Measurements from ENCODE around the gene BACH2.
"Not testable (repeated sequence)": the region's sequence is repeated elsewhere in the genome, so short reads cannot be mapped to it uniquely, and the experiment has no call there.

The BACH2 gene

DNA sequence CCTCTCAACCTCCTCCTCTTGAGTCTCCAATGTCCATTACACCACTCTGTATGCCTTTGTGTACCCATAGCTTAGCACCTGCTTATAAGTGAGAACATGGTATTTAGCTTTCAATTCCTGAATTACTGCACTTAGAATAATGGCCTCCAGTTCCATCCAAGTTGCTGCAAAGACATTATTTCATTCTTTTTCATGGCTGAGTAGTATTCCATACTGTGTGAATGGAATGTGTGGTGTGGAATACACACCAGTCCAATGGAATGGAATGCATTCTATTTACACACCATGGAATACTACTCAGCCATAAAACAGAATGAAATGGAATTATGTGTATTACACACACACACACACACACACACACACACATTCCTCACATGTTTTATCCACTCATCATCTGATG, 116.1 kb downstream of the BACH2 start:
- no peak for DNase-seq (ENCODE audit: low read depth)

DNA sequence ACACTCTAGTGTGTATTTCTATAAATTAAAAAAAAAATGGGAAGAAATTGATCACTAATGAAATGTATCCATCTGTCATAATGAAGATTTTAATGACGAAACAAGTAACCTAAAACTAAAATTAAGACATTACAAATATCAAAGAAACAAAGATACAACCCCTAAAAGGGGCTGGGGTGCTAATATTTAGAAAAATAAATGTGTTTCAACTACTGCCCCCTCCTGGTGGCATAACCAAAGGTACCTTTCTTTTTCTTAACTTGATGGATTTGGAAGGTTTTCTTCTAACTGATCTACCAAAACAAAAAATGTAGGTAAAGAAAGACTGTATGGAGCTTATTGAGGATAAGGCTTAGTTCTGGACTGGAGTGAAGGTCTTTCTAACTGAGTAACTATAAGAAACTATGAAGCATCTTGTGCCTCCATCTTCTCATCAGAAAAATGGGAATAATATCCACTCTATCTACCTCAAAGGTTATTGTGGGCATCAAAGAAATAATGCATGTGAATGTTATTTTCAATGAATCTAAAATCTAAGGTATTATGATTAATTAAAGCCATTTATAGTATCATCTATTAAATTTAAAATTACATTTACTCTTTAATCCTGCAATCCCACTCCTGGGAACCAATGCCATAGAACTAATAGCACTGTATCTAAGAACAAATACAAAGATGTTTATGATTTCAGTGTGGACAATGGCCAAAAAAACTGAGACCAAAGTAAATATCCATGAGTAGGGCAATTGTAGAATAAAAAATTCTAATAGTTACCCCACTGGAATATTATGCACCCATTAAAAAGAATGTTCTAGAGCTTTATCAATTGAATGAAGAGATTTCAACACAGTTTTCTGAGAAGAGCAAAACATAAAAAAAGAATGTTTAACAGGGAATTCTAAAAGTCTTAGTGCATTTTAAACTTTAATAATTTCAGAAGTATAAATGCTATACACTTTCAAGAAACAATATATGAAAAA, 117.2 kb downstream of the BACH2 start:
- no peak for DNase-seq (ENCODE audit: low read depth)

DNA sequence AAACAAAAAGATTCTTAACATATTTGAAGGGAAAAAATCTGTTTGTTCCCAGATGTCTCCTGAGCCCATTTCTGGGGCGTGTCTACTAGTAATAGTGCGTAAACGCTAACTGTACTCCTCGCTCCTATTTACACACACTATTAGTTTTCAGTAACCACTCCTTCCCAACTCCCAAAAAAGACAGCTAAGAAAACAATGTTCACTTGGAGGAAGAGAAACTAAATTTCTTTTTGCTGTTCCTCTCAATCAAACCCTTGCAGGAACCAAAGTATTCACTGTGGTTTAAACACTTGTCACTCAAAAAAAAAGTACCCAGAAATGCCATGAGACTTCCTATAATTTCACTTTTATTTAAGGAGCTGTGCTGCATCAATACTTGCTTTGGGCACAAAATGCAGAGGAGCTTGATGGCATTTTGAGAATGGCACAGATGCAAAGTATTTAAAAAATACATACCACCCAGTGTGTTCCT, 118.2 kb downstream of the BACH2 start:
- DNase-seq (ENCODE audit: low read depth) = no peak

DNA sequence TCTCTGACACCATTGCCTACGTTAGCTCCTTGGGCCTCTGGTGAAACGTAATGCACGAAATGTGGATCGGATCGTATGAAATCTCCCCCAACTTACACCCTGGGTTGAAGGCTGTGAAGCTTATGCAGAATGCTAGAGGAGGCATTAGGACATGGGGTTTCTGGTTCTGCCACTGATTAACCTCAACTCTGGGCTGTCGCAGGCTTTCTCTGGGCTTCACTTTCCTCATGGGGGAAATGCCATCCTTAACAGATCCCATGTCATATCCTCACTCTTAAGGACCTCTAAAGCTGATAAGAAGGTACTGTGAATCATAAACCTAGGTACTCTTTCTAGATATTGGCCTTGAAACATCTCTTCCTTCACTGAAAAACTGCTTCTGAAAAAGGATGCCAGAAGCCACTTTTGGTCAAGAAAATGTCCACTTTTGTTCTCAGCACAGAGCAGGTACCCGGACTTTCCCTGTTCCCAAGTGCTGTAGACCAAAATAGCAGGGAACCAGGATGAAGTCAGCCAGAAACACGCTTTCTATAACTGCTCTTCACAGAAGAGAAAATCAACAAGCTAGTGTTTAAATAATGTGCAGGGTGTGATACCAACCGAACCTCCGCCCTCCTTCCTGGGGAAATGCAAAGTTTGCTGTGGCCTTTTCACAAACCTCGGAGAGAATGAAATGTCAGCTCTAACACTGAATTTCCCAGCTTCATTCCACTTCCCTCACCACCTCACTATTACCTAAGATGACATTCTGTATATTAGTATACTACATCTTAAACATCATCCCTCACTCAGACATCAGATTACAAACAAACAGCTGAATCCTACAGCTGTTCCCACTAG, 118.9 kb downstream of the BACH2 start:
- no peak for DNase-seq (ENCODE audit: low read depth)

DNA sequence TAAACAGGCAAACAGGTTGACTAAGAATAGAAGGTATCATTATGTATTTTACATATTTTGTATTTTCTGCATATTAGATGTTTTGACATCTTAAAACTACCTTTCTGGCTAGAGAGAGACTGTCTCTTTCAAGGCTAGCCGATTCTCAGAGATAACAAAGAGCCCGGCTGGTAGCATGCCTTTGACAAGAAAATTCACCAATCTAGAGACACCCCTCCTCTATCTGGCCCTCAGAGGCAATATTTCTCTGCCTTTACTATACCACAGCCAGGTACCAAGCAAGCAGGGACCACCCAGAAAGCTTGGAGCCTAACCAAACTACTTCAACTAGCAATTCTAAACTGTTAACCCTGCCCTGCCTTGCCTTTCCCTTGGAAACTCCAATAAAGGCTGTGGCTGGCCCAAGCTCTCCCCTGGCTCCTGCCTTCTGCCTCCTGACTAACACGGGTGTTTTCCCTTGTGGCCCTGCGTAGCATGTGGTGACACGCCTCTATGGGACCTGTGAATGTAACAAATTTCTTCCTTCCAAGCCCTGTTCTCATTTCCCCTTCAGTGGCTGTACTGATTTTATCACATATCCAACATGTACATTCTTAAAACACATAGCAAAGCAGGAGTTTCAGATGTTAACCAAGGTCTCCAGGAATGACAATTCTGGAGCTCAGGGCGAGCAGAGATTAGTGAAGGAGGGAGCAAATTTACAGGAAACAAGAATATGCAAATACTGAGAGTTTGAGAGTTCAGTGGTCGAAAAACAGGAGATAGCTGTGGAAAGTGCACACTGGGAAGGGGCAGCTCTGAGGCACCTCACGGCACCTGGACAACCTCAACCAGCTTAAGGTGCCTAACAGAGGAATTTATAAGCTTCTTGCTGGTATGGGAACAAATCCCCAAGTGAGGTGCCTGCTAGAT, 120.8 kb downstream of the BACH2 start:
- DNase-seq (ENCODE audit: low read depth) = peak; percentile 30

DNA sequence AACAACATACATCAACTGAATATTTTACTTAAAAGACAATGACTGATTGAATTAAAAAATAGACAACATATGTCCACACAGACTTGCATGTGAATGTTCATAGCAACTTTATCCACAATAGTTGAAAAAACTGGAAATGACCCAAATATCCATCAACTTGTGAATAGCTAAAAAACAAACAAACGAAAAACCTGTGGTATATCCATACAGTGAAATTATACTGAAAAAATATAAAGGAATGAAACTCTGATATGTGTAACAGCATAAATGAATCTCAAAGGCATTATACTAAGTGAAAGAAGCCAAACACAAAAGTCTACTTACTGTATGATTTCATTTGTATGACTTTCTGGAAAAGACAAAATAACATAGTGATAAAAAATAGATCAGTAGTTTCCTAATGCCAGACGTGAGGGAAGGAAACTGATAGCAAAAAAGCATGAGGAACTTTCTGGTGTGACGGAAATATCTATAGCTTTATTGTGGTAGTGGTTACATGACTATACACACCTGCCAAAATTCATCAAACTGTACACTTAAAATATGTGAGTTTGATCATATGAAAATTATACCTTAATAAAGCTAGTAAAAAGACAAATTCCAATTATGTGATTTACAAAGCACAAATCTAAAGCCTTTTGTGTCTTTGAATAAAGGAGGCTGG, 123.2 kb downstream of the BACH2 start:
- DNase-seq (ENCODE audit: low read depth) = no peak

DNA sequence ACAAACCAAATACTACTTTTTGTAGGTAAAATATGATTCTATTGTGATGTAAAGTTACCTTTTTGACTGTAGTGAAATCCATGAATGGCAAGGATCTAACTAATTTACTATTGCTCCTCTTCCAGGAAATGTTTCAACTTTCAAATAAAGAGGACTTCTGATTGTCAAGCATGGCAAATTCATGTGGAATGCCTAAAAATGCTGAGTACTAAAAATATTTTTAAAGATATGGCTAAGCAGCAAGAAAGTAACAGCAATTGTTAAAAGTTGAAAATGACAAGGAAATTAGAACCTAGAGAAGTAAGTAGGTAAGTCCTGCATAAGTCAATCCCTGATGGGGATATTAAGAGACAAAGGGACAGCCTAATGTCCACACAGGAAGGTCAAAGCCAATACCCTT, 126.0 kb downstream of the BACH2 start:
- DNase-seq (ENCODE audit: low read depth) = no peak

DNA sequence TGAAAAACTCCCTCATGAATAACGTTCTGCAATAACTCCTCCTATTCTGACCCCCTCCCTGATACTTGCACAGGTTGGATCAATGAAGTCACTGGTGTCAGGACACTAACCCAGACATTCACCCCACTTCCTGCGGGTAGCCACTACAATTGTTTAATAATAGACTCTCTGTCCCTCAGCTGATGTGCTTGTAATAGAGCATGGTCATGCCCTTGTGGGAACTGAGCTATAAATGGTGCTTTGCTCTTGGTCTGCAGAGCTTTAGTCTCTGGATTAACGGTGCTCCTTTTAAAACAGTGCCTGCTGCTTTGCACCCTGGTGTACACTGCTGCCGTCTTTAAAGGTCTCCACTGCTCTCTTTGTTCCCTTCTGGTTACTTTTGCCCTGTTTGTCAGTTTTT, 127.3 kb downstream of the BACH2 start:
- no peak for DNase-seq (ENCODE audit: low read depth)

DNA sequence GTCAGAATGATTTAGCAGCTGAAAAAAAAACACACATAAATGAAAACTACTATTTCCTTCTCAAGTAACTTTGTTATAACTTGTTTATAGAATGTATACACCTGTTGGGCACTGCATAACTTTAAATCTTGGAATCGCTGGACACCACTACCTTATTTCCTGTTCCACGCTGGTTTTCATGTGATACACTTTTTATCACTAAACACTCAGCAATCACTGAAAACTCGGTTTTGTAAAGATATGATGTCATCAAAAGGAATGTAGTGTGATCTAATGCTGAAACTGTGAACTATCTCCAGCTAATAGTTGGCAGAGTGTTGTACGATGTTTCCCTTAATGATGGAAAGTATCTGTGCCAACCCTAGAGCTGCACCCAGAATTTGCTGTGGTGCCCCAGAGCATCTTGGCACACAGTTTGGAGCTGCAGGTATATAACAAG, 127.9 kb downstream of the BACH2 start:
- no peak for DNase-seq (ENCODE audit: low read depth)

DNA sequence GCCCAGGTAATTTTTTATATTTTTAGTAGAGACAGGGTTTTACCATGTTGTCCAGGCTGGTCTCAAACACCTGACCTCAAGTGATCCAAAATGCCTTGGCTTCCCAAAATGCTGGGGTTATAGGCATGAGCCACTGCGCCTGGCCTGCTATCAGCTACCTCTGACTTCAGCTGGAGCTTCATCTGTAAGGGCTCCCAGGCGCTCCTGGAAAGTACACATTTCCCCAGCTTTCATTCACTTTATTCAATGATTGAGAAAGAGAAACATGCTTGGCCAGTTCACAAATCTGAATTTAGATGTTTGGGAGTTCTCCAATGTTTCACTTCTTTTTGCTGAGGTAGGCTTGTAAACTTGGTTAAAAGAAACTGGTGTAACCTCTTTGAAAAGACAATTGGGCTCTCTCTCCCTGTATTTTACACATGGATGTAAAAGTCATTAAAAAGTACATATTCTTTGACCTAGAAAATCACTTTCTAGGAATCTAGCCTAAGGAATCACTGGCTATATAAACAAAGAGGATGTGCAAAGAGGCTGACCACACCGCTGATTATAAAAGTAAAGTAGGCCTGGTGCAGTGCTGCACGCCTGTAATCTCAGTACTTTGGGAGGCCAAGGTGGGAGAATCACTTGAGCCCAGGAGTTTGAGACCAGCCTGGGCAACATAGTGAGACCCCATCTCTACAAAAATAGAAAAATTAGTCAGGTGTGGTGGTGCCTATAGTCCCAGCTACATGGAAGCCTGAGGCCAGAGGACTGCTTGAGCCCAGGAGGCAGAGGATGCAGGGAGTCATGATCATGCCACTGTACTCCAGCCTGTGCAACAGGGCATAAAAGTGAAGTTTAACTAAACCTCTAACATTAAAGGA, 128.9 kb downstream of the BACH2 start:
- no peak for DNase-seq (ENCODE audit: low read depth)

DNA sequence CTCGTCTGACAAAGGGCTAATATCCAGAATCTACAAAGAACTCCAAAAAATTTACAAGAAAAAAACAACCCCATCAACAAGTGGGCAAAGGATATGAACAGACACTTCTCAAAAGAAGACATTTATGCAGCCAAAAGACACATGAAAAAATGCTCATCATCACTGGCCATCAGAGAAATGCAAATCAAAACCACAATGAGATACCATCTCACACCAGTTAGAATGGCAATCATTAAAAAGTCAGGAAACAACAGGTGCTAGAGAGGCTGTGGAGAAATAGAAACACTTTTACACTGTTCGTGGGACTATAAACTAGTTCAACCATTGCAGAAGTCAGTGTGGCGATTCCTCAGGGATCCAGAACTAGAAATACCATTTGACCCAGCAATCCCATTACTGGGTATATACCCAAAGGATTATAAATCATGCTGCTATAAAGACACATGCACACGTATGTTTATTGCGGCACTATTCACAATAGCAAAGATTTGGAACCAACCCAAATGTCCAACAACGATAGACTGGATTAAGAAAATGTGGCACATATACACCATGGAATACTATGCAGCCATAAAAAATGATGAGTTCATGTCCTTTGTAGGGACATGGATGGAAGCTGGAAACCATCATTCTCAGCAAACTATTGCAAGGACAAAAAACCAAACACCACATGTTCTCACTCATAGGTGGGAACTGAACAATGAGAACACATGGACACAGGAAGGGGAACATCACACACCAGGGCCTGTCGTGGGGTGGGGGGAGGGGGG, 130.3 kb downstream of the BACH2 start:
- DNase-seq (ENCODE audit: low read depth) = not testable (repeated sequence)

DNA sequence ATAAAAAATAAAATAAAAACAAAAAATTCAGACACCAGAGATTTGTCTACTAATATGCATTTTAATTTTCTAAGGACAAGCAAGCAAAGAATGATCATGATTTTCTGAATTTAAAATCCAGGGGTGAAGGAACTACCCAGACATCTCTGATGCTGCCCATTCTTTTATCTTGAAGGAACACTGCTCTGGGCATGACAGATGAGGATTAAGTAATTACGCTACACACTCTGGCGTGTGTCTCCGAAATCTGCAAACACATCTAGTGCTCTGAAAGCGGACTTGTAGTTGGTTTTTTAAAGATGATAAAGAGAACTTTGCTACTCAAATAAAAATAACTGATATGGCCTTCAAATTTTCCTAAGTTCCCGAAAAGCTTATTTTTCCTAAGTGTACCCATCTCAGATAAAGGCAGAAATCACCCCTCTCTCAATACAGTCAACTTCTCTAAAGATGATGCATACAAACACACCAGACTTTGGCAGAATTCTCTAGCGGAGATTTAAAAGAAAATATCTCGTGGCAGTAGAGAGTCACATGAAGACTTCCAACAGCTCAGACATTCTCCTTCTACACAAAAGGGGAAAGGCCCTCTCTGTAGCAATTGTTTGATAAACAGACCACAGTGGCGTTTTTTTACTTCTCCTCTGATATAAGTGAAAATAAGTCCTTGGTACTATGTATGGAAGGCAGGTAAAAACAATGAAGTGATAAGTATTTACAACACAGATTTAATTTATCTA, 133.8 kb downstream of the BACH2 start:
- DNase-seq (ENCODE audit: low read depth) = no peak

DNA sequence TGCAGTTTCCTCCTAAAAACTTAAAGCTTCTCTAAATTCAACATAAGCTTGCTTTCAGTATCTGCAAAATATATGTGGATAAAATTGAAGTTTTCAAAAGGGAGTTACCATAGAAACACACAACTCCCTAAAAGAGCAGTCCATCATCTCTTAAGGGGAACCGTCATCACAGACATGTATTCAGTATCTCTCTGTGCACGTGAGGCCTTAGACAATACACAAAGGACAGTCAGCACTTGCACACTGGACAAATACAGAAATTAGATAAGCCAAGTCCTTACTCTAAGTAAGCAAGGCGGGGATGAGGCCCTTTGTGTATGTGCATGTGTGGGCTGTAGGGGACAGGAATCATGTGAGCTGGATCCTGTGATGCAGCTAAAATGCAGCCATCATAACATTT, 136.6 kb downstream of the BACH2 start:
- DNase-seq (ENCODE audit: low read depth) = no peak

DNA sequence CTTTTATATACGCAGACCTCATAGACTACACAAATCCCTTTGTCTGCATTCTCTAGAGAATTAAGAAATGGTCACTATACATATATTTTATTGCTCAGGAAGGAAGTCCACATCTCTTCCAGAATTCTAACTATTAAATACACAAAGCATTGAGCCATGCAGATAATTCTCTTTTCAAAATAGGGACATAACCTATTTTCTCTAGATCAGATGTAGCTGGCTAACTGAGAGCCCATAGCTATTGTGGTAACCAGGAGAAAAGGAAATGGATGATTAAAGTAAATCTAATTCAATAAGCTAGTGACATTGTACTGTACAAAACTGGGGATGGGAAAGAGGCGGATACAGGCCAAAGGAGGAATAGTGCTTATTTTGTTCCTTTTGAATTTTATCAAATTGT, 137.2 kb downstream of the BACH2 start:
- DNase-seq (ENCODE audit: low read depth) = no peak

DNA sequence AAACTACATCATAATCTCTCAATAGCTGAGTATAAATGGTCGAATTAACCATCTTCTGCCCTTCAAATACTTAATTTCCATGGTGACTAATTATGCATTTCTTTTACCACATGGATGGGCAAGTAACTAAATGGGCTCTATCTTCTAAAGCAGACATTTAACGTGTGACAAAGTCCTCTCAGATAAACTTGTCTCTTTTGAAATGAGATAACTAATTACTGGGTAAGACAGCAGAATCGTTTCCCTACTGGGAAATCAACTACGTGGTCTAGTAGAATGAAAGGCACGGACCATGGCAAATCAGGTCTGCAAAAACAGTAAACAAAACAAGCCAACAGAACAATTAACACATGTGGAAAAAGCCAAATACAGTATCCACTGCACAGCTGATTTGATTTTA, 137.7 kb downstream of the BACH2 start:
- DNase-seq (ENCODE audit: low read depth) = no peak

DNA sequence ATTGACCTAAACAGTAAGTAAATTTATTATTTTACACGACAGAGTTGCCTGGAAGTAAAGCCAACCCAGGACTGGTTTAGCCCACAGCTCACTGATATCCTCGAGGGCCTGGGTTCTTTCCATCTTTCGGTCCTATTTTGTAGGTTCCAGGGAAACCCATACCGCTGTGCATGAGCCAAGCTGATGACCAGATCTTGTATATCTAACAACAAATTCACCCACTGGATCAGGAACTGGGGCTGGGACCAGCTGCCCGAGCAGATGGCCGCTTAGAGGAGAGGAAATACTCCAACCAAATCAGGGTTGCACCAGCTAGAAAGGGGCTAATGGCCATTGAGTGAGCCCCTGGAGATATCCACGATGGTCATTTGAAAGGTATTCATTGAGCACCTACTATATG, 139.2 kb downstream of the BACH2 start:
- DNase-seq (ENCODE audit: low read depth) = no peak

DNA sequence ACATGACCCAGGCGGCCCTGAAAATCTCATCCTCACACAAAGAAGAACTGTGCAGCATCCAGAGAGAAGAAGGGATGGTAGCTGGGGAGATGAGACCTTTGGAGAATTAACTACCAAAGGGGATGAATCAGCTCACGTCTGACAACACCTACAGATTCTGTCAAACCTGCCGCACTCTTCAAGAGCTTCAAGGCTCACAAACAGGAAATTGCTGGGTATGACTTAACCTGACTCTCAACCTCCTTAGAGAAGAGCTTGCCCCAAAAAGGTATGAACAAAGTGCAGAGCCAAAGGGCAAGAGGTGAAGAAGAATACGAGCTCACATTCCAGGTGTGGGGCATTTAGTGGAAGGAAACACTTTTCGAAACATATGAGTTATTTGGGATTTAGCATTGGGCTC, 139.8 kb downstream of the BACH2 start:
- no peak for DNase-seq (ENCODE audit: low read depth)

DNA sequence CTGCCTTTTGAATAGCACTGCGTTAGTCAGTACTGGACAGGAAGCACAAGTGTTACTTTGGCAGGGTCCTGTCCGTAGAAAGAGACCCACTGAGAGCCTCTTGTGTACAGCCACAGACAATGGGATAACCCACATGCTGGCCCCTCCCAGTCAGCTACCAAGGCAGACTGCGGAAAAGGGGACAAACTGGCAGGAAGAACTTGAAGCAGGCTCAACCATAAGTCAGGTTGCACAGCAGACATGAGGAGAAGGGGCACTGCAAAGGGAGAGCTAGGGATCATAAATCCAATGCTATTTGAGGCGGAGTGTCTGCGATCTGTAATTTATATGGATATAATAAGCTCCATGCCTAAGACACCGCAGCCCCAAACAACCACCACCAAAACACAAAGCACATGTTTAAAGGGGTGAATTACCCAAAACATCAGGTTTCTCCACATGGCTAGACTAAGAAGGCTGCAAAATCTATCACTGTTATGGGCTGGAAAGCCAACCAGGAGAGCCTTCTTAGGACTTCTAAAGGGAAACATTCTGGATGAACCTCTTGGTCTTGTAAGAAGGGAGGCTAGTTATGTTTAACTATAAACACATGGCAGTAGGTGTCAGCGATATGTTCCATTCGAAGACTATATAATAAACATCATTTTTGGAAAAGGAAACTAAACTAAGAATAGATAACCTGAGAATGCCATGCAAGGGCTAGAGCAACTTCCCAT, 141.7 kb downstream of the BACH2 start:
- no peak for DNase-seq (ENCODE audit: low read depth)
